ENCODE results near the gene REG1A.

GRCh38 chr2:79101024-79101423, 19.3 kb upstream of the REG1A start:
- TF ChIP-seq CTBP1 (IDR thresholded peaks at IDR 0.05; ENCODE audit: borderline replicate concordance) (no peak), BHLHE40 (IDR thresholded peaks at IDR 0.05; ENCODE audit: borderline replicate concordance) (no peak), ELF4 (IDR thresholded peaks at IDR 0.05) (no peak), TARDBP (IDR thresholded peaks at IDR 0.05) (no peak), FOXA1 (IDR thresholded peaks at IDR 0.05) (no peak), NFRKB (IDR thresholded peaks at IDR 0.05) (no peak), ARNT (IDR thresholded peaks at IDR 0.05) (no peak), FOXM1 (IDR thresholded peaks at IDR 0.05; ENCODE audit: borderline replicate concordance) (no peak), SP1 (IDR thresholded peaks at IDR 0.05) (no peak)
